ENCODE results near the gene CTBP2.
A peak's percentile ranks its signal among the peaks of the same experiment; 100 is the strongest.
"Not testable (repeated sequence)": the region's sequence is repeated elsewhere in the genome, so short reads cannot be mapped to it uniquely, and the experiment has no call there.

The CTBP2 gene

GRCh38 chr10:125061557-125062226, 98.7 kb downstream of the CTBP2 start:
- DNase-seq, result no peak

- DNase-seq, result peak; percentile 87
Observed at GRCh38 chr10:125060826-125061556, 99.4 kb downstream of the CTBP2 start.

DNA sequence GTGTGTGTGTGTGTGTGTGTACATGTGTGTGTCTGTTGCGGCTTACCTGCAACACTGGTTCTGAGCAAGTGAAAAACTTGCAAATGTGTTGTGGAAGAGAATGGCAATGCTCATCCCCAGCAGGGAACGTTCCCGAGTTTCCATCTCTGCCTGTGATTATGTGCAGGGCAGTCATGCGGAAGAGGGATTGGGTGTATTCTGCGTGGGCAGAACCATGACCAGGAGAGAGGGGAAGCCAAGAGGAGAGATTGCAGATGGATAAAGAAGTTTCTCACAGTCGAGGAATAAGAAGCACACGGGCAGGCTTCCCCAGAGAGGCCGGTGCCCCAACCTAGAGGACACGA, 99.9 kb downstream of the CTBP2 start:
- no peak for DNase-seq

DNA sequence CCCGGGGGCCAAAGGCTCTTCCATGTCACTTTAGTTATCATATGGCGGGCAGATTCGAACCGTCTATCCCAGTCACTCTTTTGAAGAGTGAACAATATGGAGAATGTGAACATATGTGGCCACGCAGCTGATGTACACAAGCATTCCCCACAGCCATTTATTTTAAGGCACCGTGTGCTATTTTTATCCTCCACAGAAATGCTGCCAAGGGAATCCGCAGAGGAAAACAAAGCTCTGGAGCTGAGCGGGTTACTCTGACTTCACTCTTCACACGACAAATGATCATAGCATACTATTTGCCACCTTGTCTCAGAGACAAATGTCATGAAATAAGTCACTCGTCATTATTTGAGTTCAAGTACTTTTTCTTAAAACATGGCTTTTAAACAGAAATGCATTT, 100.3 kb downstream of the CTBP2 start:
- no peak for DNase-seq

GRCh38 chr10:125059348-125059747, 101.0 kb downstream of the CTBP2 start:
- DNase-seq, result not testable (repeated sequence)

DNA sequence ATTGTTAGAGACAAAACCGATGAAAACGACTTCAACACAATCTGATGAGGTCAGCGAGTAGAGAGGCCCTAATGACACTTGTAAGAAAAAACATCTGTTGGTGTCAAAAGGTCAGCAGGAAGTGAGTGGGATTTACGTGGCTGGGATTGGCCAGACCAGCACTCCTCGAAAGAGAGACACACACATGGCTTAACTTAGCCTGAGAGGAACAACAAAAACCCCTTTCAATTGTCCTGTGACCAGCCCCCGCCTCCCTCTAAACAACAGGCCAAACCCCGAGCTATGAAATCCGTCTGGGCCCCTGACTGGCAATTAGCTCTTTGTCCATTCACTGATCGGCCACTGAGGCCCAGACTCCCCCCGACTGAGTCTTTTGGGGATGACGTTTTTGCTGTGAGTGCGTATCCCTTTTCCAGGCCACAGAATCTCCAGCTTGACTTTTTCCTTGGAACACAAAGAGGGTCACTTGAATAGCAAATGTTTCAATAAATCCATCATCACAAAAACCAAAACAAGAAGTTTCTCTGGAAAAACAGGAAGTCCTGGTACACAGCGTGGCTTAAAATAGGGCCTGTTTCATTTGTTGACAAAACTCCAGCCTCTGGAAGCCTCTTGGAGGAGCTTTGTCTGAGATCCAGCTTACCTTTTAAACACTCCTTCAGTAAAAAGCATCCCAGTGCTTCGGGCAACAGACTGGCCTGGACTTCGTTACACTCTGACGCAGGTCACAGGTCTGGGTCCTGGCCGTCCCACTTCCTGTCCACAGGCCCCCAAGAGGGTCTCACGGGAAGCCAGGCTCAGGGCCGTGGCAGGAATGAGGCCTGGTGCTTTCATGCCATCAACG, 103.0 kb downstream of the CTBP2 start:
- DNase-seq, result peak; percentile 40

- DNase-seq, result no peak
Observed at GRCh38 chr10:125056161-125057132, 103.9 kb downstream of the CTBP2 start.

DNA sequence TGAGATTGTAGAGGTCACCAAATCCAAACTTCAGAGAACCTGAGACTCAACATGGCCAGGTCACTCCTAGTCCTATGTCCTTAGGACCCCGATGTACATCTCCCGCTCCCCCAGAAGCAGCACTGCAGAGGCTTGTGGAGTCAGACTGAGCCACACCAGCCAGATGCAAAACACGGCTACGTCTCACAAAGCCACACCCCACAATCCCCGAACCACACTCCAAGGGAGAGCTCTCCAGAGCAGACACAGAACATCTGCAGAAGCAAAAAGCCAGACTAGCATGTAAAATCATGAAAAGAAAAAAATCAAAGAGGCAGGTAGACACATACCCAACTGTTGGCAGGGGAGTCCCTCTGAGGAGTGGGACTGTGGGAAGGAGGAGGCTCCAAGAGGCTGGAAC, 104.9 kb downstream of the CTBP2 start:
- no peak for DNase-seq

DNA sequence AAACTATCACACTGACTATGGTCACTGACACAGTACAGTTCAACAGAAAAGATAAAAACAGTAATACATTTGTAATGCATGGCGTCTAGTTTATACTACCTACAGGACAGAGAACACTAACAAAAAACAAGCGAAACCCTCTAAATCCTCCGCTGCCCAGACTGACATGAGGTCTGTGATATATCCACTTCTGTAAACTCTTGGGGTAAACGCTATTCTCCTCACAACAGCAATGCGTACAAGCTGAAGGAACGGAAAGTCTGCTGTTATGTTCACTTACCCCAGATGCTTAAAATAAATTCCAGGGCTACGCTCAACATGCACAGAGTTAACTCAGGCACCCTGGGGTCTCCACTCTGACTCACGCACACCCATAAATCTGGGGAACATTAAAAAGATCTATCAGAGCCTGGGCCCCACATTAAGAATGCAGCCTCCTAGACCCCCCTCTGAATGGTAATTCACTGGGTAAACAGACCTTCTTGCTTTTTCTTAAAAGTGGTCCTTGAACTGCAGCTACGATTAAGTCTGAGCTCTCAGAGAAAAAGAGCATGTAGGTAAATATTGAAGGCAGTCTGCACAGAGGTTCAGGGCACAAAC, 105.6 kb downstream of the CTBP2 start:
- no peak for DNase-seq

- no peak for DNase-seq
Observed at GRCh38 chr10:125054216-125054615, 106.1 kb downstream of the CTBP2 start.

DNA sequence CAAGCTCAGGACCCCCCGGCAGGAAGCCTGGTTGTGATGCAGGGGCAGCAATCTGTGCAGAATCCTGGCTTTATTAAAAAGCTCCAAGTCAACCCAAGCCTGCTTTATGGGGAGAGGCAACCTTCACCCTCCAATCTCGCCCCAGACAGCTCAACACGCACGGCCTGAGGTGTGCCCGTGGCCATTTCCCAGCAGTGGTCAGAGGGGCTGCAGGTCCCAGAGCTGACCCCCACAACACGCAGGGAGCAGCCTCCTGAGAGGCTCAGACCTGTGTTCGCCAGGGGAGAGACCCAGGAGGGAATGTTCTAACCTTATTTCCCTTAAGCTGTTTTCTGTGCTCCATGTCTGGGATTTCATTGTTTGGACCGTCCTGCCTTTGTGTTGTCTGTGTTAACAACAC, 108.2 kb downstream of the CTBP2 start:
- no peak for DNase-seq

DNA sequence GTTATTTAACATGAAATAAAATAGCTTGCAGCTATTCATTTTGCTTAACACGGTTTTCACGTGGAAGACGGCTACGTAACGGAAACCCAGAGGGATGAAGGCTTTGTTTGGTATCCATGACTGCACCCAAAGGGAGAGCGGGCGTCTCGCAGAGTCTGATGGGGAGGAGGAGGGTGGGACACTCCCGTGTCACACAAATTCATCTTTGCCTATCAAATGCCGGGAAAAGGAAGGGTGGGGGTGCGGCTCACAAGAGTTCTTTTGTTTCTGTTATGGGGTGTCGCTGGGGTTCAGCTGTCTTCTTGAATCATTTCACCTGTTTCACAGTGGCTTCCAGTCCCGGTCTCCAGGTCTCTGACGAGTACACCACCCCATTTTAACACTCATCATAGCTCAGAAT, 110.0 kb downstream of the CTBP2 start:
- DNase-seq, result no peak

GRCh38 chr10:125049216-125049881, 111.0 kb downstream of the CTBP2 start:
- DNase-seq, result peak; percentile 77

- DNase-seq, result peak; percentile 87
Observed at GRCh38 chr10:125048094-125048864, 112.1 kb downstream of the CTBP2 start.

DNA sequence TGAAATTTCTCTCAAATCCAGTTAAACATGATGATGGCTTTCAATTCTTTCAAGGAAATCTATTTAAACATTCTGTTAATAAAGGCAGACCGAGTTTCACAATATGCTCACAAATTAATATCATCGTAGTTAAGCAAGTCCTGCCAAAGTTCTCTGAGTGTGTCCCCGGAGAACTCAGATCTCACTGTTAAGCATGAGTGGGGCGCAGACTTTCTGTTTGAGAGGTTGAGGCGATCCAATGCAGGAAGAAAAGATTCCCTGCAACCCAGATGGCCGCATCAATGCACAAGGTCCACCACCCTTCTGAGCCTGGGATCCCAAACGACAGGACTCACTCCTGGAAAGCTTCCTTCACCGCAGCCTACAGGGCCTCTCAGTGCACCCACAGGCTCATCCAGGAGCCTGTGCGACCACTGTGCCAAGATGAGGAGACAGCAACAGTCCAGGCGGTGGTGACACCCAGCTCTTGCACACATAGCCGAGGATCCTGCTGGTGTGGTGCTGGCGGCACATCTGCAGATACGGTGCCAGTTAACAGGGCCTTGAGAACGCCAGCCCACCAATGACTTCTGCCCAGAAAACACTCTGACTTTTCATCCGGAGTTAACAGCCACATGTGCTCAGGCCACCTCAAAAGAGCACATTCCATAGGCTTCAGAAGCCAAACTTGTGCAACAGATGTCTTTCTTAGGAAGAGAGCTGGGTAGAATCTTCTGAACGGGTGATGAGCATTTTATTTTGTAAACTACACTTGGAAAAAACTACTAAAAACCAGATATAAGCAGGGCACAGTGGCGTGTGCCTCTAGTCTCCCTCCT, 116.3 kb downstream of the CTBP2 start:
- DNase-seq, result no peak

DNA sequence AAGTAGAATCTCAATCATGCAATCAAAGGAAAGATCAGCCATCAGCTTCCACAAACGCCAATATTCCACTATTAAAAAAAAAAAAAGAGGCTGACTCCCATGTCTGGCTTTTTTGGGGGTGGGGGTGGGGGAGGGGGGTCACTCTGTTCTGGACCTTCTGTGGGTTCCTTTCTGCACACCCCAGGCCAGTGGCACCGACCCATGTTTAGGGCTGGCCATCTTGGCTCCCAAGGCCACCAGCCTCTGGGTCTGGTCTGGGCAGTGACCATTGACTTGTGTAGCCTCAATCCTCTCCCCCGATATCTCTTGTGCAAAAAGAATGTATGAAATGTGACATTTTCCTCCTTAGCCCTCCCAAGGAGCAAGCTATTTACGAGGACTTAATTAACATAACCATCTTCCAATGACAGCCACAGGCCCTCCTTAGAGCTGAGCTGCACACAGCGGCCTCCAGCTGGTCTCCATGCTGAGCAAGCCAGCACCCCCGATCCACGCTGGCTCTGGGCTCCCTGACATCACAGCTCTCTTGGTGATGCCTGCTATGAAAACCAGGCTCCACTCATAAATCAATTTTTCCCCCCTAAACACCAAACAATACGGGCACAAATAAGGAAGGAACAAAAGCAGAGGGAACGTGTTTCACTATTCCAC, 118.4 kb downstream of the CTBP2 start:
- DNase-seq, result no peak

GRCh38 chr10:125039354-125039769, 121.0 kb downstream of the CTBP2 start:
- no peak for DNase-seq

GRCh38 chr10:125038637-125039036, 121.7 kb downstream of the CTBP2 start:
- DNase-seq, result peak; percentile 46

Data from hematopoietic multipotent progenitor cell treated with erythropoietin and hydrocortisone succinate and interleukin-3 and kit ligand, for 4 days (in vitro differentiated cells).